Muscle of arm (tissue), 12 donors: ENCODE data around the gene EPYC. TPM values are rescaled to one million over a fixed set of nuclear protein-coding genes. Genes with fewer than 3 reads are reported as not detected.
A peak's percentile ranks its signal among the peaks of the same experiment; 100 is the strongest.
"Not testable (repeated sequence)": the region's sequence is repeated elsewhere in the genome, so short reads cannot be mapped to it uniquely, and the experiment has no call there.

Experiments
- DNase-seq: peaks from one replicate; pipeline ENCODE4 v3.0.0-alpha.2; 2013
- polyA plus RNA-seq, 12 donors: library from polyadenylated mRNA; unstranded; fragments of 120-200 nt; gene quantifications; one replicate each; pipeline ENCODE4 v1.2.1, GENCODE V29; 2013; ENCODE audit not compliant: insufficient read length in 12 of 12

EPYC gene
- polyA plus RNA-seq, 12 donors = 0.14 TPM; not detected in 11

DNA sequence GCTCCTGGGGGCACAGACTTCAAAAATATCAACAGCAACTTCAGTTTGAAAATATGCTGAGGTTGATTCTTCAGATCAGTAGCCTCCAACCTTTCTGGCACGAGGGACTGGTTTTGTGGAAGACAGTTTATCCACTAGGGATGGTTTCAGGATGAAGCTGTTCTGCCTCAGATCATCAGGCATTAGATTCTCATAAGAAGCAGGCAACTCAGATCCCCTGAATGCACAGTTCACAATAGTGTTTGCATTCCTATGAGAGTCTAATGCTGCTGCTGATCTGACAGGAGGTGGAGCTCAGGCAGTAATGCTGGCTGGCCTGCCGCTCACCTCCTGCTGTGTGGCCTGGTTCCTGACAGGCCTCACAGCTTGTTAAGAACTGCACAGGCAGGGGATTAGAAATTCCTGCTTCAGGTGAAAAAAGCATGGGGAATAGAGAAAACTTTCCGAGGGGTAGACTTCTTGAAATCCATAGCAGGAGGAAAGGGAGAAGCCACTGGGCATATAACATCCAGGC is 12.8 kb downstream of the EPYC start:
- DNase-seq = no peak

DNA sequence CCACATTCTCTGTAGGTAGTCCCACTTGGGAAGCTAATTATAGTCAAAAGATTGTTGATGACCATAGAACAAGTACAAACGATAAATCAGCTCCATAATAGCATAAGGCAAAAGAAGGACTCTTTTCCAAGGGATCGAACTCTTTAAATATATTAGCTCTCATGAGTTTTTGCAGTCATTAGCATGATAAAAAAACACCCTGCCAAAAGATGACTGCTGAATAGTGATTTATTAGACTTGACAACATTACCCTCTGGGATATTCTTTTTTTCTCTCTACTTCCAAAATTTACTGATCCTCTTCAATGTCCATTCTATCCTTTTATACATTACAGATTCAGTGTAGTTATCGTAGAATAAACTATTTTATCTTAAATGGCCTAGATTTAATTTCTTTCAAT is 14.2 kb downstream of the EPYC start:
- no peak for DNase-seq

DNA sequence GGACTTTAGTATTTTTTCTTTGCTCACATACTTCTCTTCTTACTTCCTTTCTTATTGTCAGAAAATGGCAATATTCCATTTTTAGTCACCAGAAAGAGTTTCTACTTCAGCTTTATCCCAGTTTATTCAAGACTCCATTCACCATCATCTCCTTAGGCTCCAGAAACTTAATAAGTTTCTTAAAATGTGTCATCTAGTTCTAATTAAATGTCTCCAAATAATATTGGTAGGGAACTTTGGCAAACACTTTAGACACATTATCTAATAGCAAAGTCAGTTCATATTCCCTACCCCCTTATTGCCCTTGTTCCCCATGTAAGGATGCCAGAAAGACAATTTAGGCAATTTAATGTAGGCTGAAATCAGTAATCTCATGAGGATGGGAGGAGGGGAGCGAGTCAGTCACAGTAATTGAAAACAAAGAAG is 15.1 kb downstream of the EPYC start:
- peak; percentile 80 for DNase-seq

GRCh38 chr12:90987520-90987919 is 17.3 kb downstream of the EPYC start:
- no peak for DNase-seq

DNA sequence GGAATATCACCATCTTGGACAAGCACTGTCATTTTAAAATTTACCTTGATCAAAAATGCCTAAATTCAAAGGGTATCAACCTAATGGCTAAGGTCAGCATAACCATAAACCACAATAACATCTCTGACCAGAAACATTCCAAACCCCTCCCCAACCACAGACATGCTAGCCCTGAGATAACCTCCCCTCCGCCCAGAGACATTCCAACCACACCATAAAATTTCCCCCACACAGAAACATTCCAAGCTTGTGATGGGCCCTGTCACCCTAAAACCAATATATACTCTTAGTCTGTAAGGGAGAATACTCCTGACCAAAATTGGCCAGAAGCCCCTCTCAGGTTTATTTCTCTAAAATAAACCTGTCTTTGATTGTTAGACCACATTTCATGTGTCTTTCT is 17.7 kb downstream of the EPYC start:
- DNase-seq = no peak

DNA sequence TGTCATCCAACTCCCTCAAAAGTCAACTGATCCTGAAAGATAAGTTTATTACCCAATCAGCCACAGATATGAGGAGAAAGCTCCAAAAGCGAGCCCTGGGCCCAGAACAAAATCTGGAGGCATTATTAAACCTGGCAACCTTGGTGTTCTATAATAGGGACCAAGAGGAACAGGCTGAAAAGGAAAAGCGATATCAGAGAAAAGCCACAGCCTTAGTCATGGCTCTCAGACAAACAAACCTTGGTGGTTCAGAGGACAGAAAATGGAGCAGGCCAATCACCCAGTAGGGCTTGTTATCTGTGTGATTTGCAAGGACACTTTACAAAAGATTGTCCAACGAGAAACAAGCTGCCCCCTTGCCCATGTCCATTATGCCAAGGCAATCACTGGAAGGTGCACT is 19.4 kb downstream of the EPYC start:
- not testable (repeated sequence) for DNase-seq

GRCh38 chr12:90984114-90984513 is 20.7 kb downstream of the EPYC start:
- DNase-seq = no peak

- no peak for DNase-seq
Measured at GRCh38 chr12:90982170-90982569, 22.6 kb downstream of the EPYC start.

GRCh38 chr12:90979951-90980350 is 24.8 kb downstream of the EPYC start:
- DNase-seq = peak; percentile 82

GRCh38 chr12:90979019-90979418 is 25.8 kb downstream of the EPYC start:
- DNase-seq = no peak

DNA sequence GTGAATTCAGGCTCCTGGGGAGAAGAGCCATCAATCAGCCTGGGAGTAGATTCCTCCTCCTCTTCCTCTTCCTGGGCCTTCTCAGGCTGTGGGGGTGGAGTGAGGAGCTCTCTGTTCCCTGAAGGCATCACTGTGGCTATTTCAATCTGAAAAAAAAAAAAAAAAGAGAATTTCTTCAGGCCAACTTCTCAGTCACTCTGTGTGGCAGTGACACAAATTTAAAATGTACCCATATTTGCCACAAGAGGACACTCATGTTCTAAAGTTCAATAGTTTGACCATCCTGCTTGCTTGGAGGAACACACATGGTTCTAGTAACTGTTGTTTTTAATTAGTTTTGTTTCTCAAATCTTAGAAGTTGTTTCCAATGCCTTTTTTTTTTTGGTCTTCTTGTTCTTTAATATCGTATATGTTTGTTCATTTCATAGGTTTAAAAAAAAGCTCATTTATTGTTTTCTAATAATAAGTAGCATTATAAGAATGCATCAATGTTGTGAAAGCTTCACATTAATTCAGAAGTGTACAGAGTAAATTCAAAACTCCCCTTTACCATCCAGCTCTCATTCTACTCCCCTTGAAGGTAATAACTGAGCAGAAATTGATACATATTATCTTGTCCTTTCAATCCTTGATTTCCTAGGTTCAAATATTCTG is 26.5 kb downstream of the EPYC start:
- DNase-seq = peak; percentile 73

GRCh38 chr12:90977224-90977623 is 27.5 kb downstream of the EPYC start:
- DNase-seq = no peak

- DNase-seq = no peak
Measured at GRCh38 chr12:90974286-90974685, 30.5 kb downstream of the EPYC start.

GRCh38 chr12:90972226-90972625 is 32.5 kb downstream of the EPYC start:
- no peak for DNase-seq

GRCh38 chr12:90970911-90971310 is 33.9 kb downstream of the EPYC start:
- DNase-seq = no peak

DNA sequence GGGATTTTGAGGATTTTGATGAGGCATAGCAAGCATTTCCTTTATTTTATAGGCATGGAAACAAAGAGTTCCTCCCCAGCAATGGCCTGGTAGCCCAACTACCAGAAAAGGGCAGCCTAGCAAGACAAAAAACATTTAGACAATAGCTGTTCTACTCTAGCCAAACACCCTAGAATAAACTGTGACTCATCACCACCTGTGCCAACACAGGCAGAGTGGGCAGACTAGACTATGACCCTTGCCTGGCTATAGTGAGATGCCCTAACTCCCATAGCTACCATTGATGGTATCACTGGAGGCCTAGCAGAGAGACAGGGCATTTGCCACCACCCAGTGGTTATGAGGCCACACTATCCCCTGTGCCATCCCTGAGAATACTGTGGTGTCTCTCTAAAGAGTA is 34.3 kb downstream of the EPYC start:
- DNase-seq = no peak

DNA sequence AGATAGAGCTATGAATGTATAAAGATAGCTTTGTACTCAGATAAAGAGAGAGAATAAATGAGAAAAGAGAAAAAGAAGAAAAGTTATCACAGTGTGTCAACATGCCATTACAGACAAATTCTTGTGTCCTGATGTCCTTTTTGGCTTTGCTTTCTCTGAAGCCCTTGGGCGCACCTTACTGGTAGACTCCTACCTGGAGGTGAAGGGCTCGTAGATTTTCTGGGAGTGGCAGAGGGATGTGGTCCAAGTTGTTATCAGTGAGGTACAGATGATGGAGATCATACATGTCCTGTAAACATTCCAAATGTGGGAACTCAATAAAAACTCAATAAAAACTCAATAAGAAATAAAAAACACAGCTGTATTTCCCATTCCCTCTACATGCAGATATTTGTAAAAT is 34.9 kb downstream of the EPYC start:
- DNase-seq = no peak

DNA sequence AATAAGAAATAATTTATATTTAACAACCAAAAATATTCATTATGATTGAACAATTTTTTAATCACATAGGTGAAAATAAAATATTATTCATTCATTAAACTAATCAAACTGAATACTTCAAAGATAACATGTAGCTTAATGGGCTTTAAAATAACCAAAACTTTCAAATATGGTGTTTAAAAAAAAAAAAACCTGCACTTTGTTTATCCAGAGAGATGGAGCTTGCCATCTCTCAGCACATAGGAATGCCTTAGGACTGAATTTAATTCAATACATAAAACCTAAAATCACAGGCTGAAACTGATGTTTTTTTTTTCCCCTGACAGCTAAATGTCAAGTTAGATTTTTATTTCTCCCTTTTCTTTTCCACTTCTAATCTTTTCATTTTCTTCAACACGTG is 35.4 kb downstream of the EPYC start:
- DNase-seq = no peak

DNA sequence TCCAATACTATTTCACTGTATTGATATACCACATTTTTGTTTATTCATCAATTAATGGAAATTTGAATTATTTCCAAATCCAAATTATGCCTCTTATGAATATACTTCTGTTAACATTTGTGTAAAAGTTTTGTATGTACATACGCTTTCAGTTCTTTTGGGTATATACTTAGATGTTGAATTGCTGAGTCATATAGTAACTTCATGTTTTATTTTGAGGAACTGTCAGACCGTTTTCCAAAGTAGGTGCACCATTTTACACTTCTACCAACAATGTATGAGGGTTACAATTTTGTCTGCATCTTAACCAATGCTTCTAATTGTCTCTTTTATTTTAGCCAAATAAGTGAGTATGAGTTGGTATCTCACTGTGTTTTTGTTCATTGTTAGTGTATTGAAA is 39.6 kb downstream of the EPYC start:
- DNase-seq = no peak

DNA sequence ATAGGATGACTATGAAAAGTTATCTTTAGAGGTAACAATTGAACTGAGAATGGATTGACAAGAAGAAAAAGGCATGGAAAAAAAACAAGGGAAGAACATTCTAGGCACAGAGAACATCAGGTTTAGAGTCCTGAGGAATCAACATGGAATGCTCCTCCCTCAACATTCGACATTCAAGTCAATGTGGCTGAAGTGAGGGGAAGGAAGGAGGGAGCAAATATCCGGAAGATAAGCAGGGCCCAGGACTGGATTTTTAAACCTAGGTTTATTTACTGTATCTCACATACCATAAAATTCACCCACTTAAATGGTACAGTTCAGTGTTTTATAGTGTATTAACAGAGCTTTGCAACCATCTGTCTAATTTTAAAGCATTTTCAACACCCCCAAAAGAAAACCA is 40.2 kb downstream of the EPYC start:
- no peak for DNase-seq

GRCh38 chr12:90963946-90964345 is 40.8 kb downstream of the EPYC start:
- no peak for DNase-seq

DNA sequence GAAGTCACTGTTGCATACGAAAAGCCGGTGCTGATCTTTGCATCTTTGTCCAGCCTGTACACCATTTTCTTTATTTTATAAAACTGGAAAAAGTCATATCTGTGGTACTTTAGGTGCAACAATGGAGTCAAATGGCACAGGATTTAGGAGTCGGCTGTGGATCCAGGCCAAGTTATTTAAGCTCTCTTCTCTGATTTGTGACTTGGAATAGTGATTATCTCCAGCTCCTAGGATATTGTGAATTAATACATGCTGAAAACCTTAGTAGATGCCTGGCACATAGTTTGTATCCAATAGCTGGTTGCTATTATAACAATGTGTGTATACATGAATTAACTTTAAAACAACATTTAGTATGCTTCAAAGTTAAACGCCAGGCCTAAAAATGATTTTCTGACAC is 43.6 kb downstream of the EPYC start:
- DNase-seq = no peak

DNA sequence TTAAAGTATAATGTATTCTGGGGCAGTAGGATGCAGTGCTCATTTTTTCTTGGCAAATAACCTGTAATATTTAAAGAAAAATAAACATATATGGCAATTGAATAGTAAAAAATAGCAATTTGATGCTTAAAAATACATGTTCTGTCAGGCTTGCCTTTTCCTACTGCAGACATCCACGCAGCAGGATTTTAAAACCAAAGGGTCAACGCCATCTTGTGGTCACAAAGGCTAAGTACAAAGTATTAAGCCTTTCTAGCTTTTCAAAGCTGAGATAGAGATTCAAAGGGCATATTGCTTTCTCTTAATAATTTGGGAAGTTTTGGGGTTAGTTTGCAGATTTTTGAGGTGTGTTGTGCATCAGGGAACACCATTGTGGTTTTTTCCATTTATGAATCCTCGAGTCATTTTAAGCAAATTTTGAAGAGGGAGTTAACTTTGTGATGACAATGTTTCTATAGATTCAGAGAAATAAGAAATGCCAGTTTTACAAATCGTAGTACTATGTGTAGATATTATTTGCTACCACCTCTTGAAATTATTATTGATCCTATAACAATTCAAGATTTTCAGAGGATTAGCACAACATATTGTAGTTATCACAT is 45.1 kb downstream of the EPYC start:
- DNase-seq = peak; percentile 65

GRCh38 chr12:90959032-90959431 is 45.7 kb downstream of the EPYC start:
- DNase-seq = peak; percentile 35
